K562 (cell line): Measurements from ENCODE around the gene PITPNC1. TPM values are rescaled to one million over a fixed set of nuclear protein-coding genes. Genes with fewer than 3 reads are reported as not detected.

Source experiments
- GTF2E2 ChIP-seq: fragments of 200-800 bp; sonication (Bioruptor generic); IDR thresholded peaks from 2 replicates; pipeline ENCODE4 v1.6.1; 2016; ENCODE audit warnings: missing genetic modification characterization, missing compliant biosample characterization
- MAFK ChIP-seq: IDR thresholded peaks from 2 replicates; pipeline ENCODE4 v1.6.1; 2011; ENCODE audit warnings: low read length, improper control_type of control experiment
- NCOA4 ChIP-seq: fragments of 450-650 bp; IDR thresholded peaks from 2 replicates; pipeline ENCODE4 v1.6.1; 2018; ENCODE audit warnings: mild to moderate bottlenecking; ENCODE audit not compliant: partially characterized antibody
- RBM15 ChIP-seq: fragments of 200-400 bp; formaldehyde crosslinking; IDR thresholded peaks from 2 replicates; pipeline ENCODE4 v1.6.1; 2018; ENCODE audit warnings: mild to moderate bottlenecking, low read length, moderate library complexity; ENCODE audit not compliant: insufficient read depth
- TCF3 ChIP-seq: sonication (generic); formaldehyde crosslinking; IDR thresholded peaks from 2 replicates; pipeline ENCODE4 v1.4.0; 2020; ENCODE audit warnings: mild to moderate bottlenecking, missing genetic modification reagents
- ZFX ChIP-seq: sonication (generic); formaldehyde crosslinking; IDR thresholded peaks from 2 replicates; pipeline ENCODE4 v1.8.0; 2022; ENCODE audit warnings: mild to moderate bottlenecking, missing genetic modification reagents, moderate library complexity
- polyA plus RNA-seq, 8 experiments: library from polyadenylated mRNA; depleted of rRNA in 4 of 8; stranded (reverse) in 5 of 8; unstranded in 3 of 8; fragments of >200 nt; fragmentation: Nextera tagmentation in 2 of 8; fragmentation: Illumina TruSeq in 1 of 8; extraction: Ambion mirVana in 2 of 8; extraction: Trizol in 1 of 8; gene quantifications; 2 replicates each; pipeline versions ENCODE4 v1.2.1 to v1.2.3, GENCODE V29; 2011 to 2014; ENCODE audit warnings: inconsistent platforms in 1 of 8, missing spikeins in 1 of 8
- total RNA-seq, 7 experiments: library from RNA; depleted of rRNA in 6 of 7; stranded (reverse); fragments of >200 nt in 6 of 7; fragmentation: Illumina TruSeq in 2 of 7; extraction: Trizol in 2 of 7; gene quantifications; 2 replicates each; pipeline versions ENCODE4 v1.2.1 to v1.2.3, GENCODE V29; 2011 to 2021; ENCODE audit warnings: low replicate concordance in 1 of 7
- TF ChIP-seq, protein P1 (sequence below): fragments of 250-450 bp; sonication (Bioruptor Pico); IDR thresholded peaks from 2 replicates; pipeline ENCODE4 v1.5.0; 2021; ENCODE audit warnings: mild to moderate bottlenecking, moderate library complexity
- TF ChIP-seq, protein P2 (sequence below): fragments of 250-450 bp; sonication (Bioruptor Pico); IDR thresholded peaks from 2 replicates; pipeline ENCODE4 v1.5.0; 2022; ENCODE audit warnings: mild to moderate bottlenecking
- TF ChIP-seq, protein P3 (sequence below): fragments of 450-650 bp; IDR thresholded peaks from 2 replicates; pipeline ENCODE4 v1.6.1; 2017; ENCODE audit warnings: antibody characterized with exemption
- TF ChIP-seq, protein P4 (sequence below): fragments of 250-450 bp; sonication (Bioruptor Pico); IDR thresholded peaks from 2 replicates; pipeline ENCODE4 v1.5.0; 2021; ENCODE audit warnings: mild to moderate bottlenecking, borderline replicate concordance
- TF ChIP-seq, protein P5 (sequence below): fragments of 450-650 bp; IDR thresholded peaks from 2 replicates; pipeline ENCODE4 v1.6.1; 2018; ENCODE audit not compliant: partially characterized antibody

Gene PITPNC1
- total and polyA plus RNA-seq, 9 of the 15 experiments (the other 6 are each of a cell fraction or from before 2014, with no cell fraction given), result 0.11 to 1.1 (median 0.65) TPM

DNA sequence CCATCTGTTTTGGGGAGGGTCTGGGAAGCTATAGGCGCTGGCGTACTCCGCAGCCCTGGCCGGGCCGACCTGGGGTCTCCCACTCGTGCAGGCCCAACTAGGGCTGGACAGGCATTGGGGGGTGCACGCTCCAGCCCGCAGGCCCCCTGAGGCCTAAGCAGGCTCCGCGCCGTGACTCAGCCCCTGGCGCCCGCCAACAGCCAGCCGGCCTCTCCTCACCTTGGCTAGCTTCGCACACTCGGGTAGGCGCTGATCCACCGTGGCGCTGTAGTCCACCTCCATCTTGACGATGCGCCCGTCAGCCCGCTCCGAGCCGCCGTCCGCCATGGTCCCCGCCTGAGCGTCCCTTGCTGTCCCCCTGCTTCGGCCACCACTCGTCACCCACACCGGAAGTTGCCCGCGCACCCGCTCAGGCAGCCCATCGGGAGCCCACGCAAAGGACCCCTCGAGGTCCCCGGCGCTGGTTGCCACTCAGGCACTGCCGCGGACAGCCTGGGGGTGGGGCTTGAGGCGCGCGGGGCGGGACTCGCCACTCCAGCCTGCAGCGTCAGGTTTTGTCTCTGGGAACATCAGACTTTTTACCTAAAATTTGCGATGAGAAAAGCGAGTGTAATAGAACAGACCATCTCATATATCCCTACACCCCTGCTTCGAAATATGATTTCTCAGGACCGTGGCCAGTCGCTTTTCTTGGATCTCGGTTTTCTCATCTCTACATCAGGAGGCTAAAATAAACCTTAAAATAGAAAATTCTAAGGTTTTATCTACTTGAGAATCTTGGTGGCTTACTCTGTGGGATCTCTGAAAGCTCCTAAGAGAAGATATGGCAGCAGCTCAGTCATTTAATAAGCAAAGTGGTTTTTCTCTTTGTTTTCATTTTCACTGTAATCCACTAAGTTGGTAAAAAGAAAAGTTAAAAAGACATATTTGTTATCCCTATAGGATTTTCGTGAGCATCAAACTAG, 10.6 kb upstream of the PITPNC1 start, which contains the start of gene PSMD12 (continued):
- TF ChIP-seq, protein P1, sequence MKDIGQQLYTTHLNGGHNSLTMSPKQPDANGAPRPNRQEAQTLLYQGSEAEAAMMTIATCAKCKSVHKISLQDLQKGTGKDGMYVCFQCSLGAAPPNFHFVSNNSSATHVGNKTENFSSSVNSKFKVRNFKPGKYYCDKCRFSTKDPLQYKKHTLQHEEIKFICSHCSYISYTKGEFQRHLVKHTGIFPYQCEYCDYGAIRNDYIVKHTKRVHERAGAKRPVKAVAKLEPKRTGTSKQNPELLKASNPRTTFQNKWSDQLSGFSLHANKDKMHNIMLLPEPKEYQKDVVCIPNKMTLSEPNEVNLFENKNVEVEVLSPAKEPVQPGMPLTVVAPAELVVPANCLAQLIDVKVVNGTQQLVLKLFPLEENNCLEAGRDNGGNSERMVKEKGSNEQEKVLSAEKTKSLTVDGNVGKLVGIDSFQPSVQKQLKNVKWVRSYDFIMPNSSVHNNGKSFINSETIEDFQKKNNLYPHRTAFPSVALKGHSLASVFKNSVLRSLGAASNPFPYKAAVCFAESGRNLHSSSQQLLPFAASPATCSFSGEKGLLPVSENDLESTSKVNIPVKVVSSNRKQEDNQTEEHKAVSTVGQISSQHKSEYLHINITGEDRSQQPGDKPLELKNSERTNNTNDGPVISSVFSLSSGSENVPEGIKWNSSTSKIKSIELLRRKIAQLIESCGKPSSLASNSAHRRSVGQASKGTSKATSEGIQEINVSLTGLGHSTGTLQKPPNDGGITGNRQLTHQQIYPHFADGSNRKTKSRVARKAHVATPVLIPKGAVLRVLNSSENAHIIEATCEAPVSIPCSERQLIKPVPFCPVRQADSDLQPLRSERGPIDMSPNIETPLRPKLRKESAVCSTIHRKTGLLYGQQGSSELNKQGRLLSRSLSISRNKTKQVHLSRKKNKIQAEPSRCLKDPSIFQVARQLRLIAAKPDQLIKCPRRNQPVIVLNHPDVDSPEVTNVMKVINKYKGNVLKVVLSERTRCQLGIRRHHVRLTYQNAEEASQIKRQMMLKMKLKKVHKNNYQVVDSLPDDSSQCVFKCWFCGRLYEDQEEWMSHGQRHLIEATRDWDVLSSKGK, result no peak
- TF ChIP-seq MAFK (no peak), GTF2E2 (tag) (peak; percentile 86), ZFX (CRISPR knock-in tag) (peak; percentile 99), RBM15 (no peak), TCF3 (CRISPR knock-in tag) (no peak; the same call in 1 of the 2 replicates), NCOA4 (no peak)
- TF ChIP-seq, protein P2, sequence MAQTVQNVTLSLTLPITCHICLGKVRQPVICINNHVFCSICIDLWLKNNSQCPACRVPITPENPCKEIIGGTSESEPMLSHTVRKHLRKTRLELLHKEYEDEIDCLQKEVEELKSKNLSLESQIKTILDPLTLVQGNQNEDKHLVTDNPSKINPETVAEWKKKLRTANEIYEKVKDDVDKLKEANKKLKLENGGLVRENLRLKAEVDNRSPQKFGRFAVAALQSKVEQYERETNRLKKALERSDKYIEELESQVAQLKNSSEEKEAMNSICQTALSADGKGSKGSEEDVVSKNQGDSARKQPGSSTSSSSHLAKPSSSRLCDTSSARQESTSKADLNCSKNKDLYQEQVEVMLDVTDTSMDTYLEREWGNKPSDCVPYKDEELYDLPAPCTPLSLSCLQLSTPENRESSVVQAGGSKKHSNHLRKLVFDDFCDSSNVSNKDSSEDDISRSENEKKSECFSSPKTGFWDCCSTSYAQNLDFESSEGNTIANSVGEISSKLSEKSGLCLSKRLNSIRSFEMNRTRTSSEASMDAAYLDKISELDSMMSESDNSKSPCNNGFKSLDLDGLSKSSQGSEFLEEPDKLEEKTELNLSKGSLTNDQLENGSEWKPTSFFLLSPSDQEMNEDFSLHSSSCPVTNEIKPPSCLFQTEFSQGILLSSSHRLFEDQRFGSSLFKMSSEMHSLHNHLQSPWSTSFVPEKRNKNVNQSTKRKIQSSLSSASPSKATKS, result no peak
- TF ChIP-seq, protein P3, sequence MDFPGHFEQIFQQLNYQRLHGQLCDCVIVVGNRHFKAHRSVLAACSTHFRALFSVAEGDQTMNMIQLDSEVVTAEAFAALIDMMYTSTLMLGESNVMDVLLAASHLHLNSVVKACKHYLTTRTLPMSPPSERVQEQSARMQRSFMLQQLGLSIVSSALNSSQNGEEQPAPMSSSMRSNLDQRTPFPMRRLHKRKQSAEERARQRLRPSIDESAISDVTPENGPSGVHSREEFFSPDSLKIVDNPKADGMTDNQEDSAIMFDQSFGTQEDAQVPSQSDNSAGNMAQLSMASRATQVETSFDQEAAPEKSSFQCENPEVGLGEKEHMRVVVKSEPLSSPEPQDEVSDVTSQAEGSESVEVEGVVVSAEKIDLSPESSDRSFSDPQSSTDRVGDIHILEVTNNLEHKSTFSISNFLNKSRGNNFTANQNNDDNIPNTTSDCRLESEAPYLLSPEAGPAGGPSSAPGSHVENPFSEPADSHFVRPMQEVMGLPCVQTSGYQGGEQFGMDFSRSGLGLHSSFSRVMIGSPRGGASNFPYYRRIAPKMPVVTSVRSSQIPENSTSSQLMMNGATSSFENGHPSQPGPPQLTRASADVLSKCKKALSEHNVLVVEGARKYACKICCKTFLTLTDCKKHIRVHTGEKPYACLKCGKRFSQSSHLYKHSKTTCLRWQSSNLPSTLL, result no peak
- TF ChIP-seq, protein P4, sequence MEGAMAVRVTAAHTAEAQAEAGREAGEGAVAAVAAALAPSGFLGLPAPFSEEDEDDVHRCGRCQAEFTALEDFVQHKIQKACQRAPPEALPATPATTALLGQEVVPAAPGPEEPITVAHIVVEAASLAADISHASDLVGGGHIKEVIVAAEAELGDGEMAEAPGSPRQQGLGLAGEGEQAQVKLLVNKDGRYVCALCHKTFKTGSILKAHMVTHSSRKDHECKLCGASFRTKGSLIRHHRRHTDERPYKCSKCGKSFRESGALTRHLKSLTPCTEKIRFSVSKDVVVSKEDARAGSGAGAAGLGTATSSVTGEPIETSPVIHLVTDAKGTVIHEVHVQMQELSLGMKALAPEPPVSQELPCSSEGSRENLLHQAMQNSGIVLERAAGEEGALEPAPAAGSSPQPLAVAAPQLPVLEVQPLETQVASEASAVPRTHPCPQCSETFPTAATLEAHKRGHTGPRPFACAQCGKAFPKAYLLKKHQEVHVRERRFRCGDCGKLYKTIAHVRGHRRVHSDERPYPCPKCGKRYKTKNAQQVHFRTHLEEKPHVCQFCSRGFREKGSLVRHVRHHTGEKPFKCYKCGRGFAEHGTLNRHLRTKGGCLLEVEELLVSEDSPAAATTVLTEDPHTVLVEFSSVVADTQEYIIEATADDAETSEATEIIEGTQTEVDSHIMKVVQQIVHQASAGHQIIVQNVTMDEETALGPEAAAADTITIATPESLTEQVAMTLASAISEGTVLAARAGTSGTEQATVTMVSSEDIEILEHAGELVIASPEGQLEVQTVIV (CRISPR knock-in tag), result no peak
- TF ChIP-seq, protein P5, sequence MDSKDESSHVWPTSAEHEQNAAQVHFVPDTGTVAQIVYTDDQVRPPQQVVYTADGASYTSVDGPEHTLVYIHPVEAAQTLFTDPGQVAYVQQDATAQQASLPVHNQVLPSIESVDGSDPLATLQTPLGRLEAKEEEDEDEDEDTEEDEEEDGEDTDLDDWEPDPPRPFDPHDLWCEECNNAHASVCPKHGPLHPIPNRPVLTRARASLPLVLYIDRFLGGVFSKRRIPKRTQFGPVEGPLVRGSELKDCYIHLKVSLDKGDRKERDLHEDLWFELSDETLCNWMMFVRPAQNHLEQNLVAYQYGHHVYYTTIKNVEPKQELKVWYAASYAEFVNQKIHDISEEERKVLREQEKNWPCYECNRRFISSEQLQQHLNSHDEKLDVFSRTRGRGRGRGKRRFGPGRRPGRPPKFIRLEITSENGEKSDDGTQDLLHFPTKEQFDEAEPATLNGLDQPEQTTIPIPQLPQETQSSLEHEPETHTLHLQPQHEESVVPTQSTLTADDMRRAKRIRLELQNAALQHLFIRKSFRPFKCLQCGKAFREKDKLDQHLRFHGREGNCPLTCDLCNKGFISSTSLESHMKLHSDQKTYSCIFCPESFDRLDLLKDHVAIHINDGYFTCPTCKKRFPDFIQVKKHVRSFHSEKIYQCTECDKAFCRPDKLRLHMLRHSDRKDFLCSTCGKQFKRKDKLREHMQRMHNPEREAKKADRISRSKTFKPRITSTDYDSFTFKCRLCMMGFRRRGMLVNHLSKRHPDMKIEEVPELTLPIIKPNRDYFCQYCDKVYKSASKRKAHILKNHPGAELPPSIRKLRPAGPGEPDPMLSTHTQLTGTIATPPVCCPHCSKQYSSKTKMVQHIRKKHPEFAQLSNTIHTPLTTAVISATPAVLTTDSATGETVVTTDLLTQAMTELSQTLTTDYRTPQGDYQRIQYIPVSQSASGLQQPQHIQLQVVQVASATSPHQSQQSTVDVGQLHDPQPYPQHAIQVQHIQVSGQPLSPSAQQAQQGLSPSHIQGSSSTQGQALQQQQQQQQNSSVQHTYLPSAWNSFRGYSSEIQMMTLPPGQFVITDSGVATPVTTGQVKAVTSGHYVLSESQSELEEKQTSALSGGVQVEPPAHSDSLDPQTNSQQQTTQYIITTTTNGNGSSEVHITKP, result peak; percentile 39
